GM18502 (cell line): Measurements from ENCODE around the gene CELSR2.
A peak's percentile ranks its signal among the peaks of the same experiment; 100 is the strongest.

Source experiments
- ATAC-seq: cut with Tn5 transposase; IDR thresholded peaks from one replicate; pipeline ENCODE4 v1.9.1; 2021; ENCODE audit warnings: mild to moderate bottlenecking; ENCODE audit not compliant: unreplicated experiment, poor library complexity

Gene CELSR2

GRCh38 chr1:109261006-109261405 lies 11.7 kb downstream of the CELSR2 start:
- ATAC-seq, result no peak

- ATAC-seq, result no peak
Measured at GRCh38 chr1:109261578-109261977, 12.2 kb downstream of the CELSR2 start.

GRCh38 chr1:109262231-109263055 lies 13.1 kb downstream of the CELSR2 start:
- no peak for ATAC-seq

GRCh38 chr1:109263234-109263596 lies 13.9 kb downstream of the CELSR2 start:
- ATAC-seq, result no peak

GRCh38 chr1:109263597-109264378 lies 14.4 kb downstream of the CELSR2 start:
- peak; percentile 89 for ATAC-seq

- ATAC-seq, result no peak
Measured at GRCh38 chr1:109264379-109264755, 15.0 kb downstream of the CELSR2 start.

GRCh38 chr1:109265016-109265415 lies 15.7 kb downstream of the CELSR2 start:
- ATAC-seq, result no peak

GRCh38 chr1:109265741-109266330 lies 16.5 kb downstream of the CELSR2 start:
- no peak for ATAC-seq

- no peak for ATAC-seq
Measured at GRCh38 chr1:109266965-109267364, 17.6 kb downstream of the CELSR2 start.

- ATAC-seq, result no peak
Measured at GRCh38 chr1:109267743-109268300, 18.5 kb downstream of the CELSR2 start.

GRCh38 chr1:109268431-109269211 lies 19.3 kb downstream of the CELSR2 start:
- ATAC-seq, result no peak

GRCh38 chr1:109269212-109269980 lies 20.1 kb downstream of the CELSR2 start:
- no peak for ATAC-seq

GRCh38 chr1:109269981-109270622 lies 20.8 kb downstream of the CELSR2 start:
- no peak for ATAC-seq

GRCh38 chr1:109270623-109271317 lies 21.4 kb downstream of the CELSR2 start:
- no peak for ATAC-seq

- no peak for ATAC-seq
Measured at GRCh38 chr1:109271458-109271857, 22.1 kb downstream of the CELSR2 start.

- ATAC-seq, result no peak
Measured at GRCh38 chr1:109272021-109272799, 22.9 kb downstream of the CELSR2 start.

GRCh38 chr1:109272831-109273547 lies 23.6 kb downstream of the CELSR2 start:
- no peak for ATAC-seq
